SH-SY5Y (cell line): ENCODE results near the gene GNAI3.

Source experiments
- GATA2 ChIP-seq: IDR thresholded peaks from 2 replicates; pipeline ENCODE4 v1.6.1; 2011; ENCODE audit warnings: mild to moderate bottlenecking, low read depth, low read length
- GATA3 ChIP-seq: IDR thresholded peaks from 2 replicates; pipeline ENCODE4 v1.6.1; 2011; ENCODE audit warnings: low read depth, mild to moderate bottlenecking, low read length, moderate library complexity

- no peak for TF ChIP-seq GATA2
- TF ChIP-seq GATA3 = no peak
These were observed 36.4 kb downstream of the GNAI3 start for GRCh38 chr1:109584766-109585165.
